GM21423 (cell line): ENCODE data around the gene SYCE1L.

Source experiments
- ATAC-seq: cut with Tn5 transposase; IDR thresholded peaks from one replicate; pipeline ENCODE4 v1.9.1; 2021; ENCODE audit warnings: mild to moderate bottlenecking, moderate library complexity; ENCODE audit not compliant: unreplicated experiment

SYCE1L gene

DNA sequence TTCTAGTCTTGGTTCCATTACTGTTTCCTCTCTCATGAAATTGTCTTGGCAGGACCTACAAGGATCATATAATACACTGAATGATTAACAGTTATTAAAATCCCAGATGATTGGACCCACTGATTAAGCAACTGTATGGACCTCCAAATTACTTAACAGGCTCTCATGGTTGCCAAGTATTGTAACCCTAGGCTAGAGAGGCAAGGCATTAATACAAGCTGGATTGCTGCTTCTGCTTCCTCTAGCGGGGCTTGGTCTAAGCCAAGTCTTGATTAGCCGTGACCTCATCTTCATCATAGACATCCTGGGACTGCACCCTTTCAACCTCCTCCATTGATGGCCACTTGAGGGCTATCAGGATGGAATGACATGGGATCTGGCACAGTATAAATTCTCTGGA lies 46.9 kb downstream of the SYCE1L start:
- no peak for ATAC-seq

DNA sequence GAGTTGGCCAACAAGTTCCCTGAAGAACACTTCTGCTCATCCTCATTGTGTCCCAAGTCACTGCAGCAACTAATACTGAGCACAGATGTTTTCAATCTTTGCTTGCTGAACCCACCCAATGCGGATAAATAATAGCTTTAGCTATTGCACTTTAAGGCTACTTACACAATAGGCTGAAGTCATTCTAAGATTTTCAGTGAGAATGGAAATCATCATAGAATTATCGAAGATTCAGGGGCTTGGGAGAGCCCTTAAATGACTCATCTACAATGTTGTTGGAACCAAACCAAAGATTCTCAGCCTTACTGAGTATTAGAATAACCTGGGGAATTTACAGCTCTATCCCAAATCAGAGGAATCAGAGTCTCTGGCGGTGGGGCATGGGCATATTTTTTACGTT lies 51.2 kb downstream of the SYCE1L start:
- ATAC-seq = no peak
